Neural cell (in vitro differentiated cells): ENCODE measurements around the gene AIP. TPM values are rescaled to one million over a fixed set of nuclear protein-coding genes. Genes with fewer than 3 reads are reported as not detected.

ENCODE experiments used
- H2AFZ ChIP-seq: fragments of 200-600, 300-800 bp; sonication (generic), shearing (Covaris generic); 2 replicates; pipeline ENCODE4 v1.6.0; 2014; ENCODE audit warnings: low read depth, mild to moderate bottlenecking, antibody characterized with exemption, low read length, moderate library complexity
- H3F3A ChIP-seq: fragments of 200-600 bp; shearing (Covaris generic); 2 replicates; pipeline ENCODE4 v1.6.1; 2016; ENCODE audit warnings: mild to moderate bottlenecking, moderate library complexity, mixed read lengths, antibody characterized with exemption, low read length; ENCODE audit not compliant: insufficient read depth, poor library complexity, severe bottlenecking
- H3K27ac ChIP-seq: fragments of 200-600, 300-800 bp; sonication (generic), shearing (Covaris generic); 2 replicates; pipeline ENCODE4 v1.5.1; 2014; ENCODE audit warnings: mild to moderate bottlenecking, low read length, moderate library complexity
- H3K27me3 ChIP-seq: fragments of 300-800, 200-600 bp; sonication (generic), shearing (Covaris generic); 2 replicates; pipeline ENCODE4 v1.6.0; 2014; ENCODE audit warnings: mild to moderate bottlenecking, low read depth, low read length, moderate library complexity; ENCODE audit not compliant: insufficient read depth
- H3K36me3 ChIP-seq: fragments of 300-800, 200-600 bp; sonication (generic), shearing (Covaris generic); 2 replicates; pipeline ENCODE4 v1.5.1; 2014; ENCODE audit warnings: mild to moderate bottlenecking, antibody characterized with exemption, low read length, moderate library complexity; ENCODE audit not compliant: insufficient read depth
- H3K4me2 ChIP-seq: fragments of 300-800, 200-600 bp; sonication (generic), shearing (Covaris generic); 2 replicates; pipeline ENCODE4 v1.6.0; 2014; ENCODE audit warnings: mild to moderate bottlenecking, low read length
- H3K4me3 ChIP-seq: fragments of 300-800, 200-600 bp; sonication (generic), shearing (Covaris generic); 2 replicates; pipeline ENCODE4 v1.5.1; 2014; ENCODE audit warnings: mild to moderate bottlenecking, low read length, moderate library complexity
- H3K79me2 ChIP-seq: fragments of 200-600 bp; shearing (Covaris generic); replicated peaks from 2 replicates; pipeline ENCODE4 v1.6.0; 2014; ENCODE audit warnings: mild to moderate bottlenecking, low read length, moderate library complexity; ENCODE audit not compliant: insufficient read depth
- H3K9ac ChIP-seq: fragments of 300-800, 200-600 bp; sonication (generic), shearing (Covaris generic); 2 replicates; pipeline ENCODE4 v1.6.1; 2016; ENCODE audit warnings: mild to moderate bottlenecking, low read length, mixed read lengths
- H3K9me2 ChIP-seq: fragments of 200-600 bp; shearing (Covaris generic); 2 replicates; pipeline ENCODE4 v1.6.1; 2016; ENCODE audit warnings: mild to moderate bottlenecking, low read length, mixed read lengths; ENCODE audit not compliant: insufficient read depth
- H3K9me3 ChIP-seq: fragments of 200-600, 300-800 bp; sonication (generic), shearing (Covaris generic); 2 replicates; pipeline ENCODE4 v1.6.1; 2016; ENCODE audit warnings: mild to moderate bottlenecking, mixed run types, low read length, moderate library complexity, mixed read lengths
- H4K20me1 ChIP-seq: fragments of 200-600 bp; shearing (Covaris generic); 2 replicates; pipeline ENCODE4 v1.6.1; 2016; ENCODE audit warnings: mild to moderate bottlenecking, mixed run types; ENCODE audit not compliant: insufficient read depth
- CTCF ChIP-seq: fragments of 450-650 bp; IDR thresholded peaks from 2 replicates; pipeline ENCODE4 v1.5.1; 2014; ENCODE audit warnings: antibody characterized with exemption, mild to moderate bottlenecking, moderate library complexity; ENCODE audit not compliant: poor library complexity, severe bottlenecking
- EP300 ChIP-seq: fragments of 450-650 bp; conservative IDR thresholded peaks from 2 replicates; pipeline ENCODE4 v1.6.1; 2014; ENCODE audit warnings: antibody characterized with exemption, mild to moderate bottlenecking, moderate library complexity; ENCODE audit not compliant: poor library complexity, severe bottlenecking
- EZH2 ChIP-seq: fragments of 200-600, 300-800 bp; shearing (Covaris generic), sonication (generic); IDR thresholded peaks from 2 replicates; pipeline ENCODE4 v1.6.1; 2014; ENCODE audit warnings: antibody characterized with exemption, low read length, borderline replicate concordance, mild to moderate bottlenecking; ENCODE audit not compliant: insufficient read depth, poor library complexity, severe bottlenecking
- MXI1 ChIP-seq: fragments of 450-650 bp; conservative IDR thresholded peaks from 2 replicates; pipeline ENCODE4 v1.6.1; 2014; ENCODE audit warnings: antibody characterized with exemption, mild to moderate bottlenecking; ENCODE audit not compliant: poor library complexity, severe bottlenecking
- POLR2AphosphoS5 ChIP-seq: IDR thresholded peaks from 2 replicates; pipeline ENCODE4 v1.6.1; 2012
- RAD21 ChIP-seq: fragments of 450-650 bp; conservative IDR thresholded peaks from 2 replicates; pipeline ENCODE4 v1.6.1; 2014; ENCODE audit warnings: antibody characterized with exemption, mild to moderate bottlenecking, moderate library complexity
- SMC3 ChIP-seq: fragments of 450-650 bp; conservative IDR thresholded peaks from 2 replicates; pipeline ENCODE4 v1.6.1; 2014; ENCODE audit warnings: antibody characterized with exemption, mild to moderate bottlenecking, moderate library complexity; ENCODE audit not compliant: poor library complexity
- TAF1 ChIP-seq: IDR thresholded peaks from 2 replicates; pipeline ENCODE4 v1.6.1; 2012; ENCODE audit warnings: low read depth
- polyA plus RNA-seq: library from polyadenylated mRNA; depleted of rRNA; stranded (reverse); fragments of >200 nt; gene quantifications from 2 replicates; pipeline ENCODE4 v1.2.3, GENCODE V29; 2014
- TF ChIP-seq, protein P1 (sequence below): IDR thresholded peaks from 2 replicates; pipeline ENCODE4 v1.6.1; 2012; ENCODE audit warnings: borderline replicate concordance

AIP gene
- polyA plus RNA-seq, 1 donor from 2014 or later: 83.9 TPM

DNA sequence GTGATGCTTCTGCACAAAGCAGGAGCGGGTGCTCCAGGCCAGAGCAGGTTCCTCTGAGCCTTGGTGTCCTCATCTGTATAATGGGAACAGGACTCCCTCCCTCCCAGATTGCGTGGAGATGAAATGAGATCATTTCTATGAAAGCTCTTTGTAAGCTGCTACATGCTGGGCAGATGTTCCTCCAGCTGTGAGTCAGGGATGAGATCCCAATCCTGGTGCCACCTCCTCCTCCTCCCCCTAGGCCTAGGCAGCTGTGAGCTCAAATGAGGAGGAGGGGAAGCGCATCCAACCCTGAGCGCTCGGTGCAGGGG lies 47.4 kb downstream of the AIP start:
- Histone ChIP-seq H2AFZ (no peak overlapping the region), H3K9me2 (no peaks in the 10 kb centered on the region), H3K27me3 (no peaks in the 10 kb centered on the region), H3K79me2 (no peaks in the 10 kb centered on the region), H3F3A (no peaks in the 10 kb centered on the region), H3K4me3 (no peak overlapping the region), H4K20me1 (no peaks in the 10 kb centered on the region), H3K9ac (no peak overlapping the region), H3K27ac (no peak overlapping the region), H3K9me3 (no peaks in the 10 kb centered on the region), H3K36me3 (no peaks in the 10 kb centered on the region), H3K4me2 (no peak overlapping the region)
- TF ChIP-seq, protein P1, sequence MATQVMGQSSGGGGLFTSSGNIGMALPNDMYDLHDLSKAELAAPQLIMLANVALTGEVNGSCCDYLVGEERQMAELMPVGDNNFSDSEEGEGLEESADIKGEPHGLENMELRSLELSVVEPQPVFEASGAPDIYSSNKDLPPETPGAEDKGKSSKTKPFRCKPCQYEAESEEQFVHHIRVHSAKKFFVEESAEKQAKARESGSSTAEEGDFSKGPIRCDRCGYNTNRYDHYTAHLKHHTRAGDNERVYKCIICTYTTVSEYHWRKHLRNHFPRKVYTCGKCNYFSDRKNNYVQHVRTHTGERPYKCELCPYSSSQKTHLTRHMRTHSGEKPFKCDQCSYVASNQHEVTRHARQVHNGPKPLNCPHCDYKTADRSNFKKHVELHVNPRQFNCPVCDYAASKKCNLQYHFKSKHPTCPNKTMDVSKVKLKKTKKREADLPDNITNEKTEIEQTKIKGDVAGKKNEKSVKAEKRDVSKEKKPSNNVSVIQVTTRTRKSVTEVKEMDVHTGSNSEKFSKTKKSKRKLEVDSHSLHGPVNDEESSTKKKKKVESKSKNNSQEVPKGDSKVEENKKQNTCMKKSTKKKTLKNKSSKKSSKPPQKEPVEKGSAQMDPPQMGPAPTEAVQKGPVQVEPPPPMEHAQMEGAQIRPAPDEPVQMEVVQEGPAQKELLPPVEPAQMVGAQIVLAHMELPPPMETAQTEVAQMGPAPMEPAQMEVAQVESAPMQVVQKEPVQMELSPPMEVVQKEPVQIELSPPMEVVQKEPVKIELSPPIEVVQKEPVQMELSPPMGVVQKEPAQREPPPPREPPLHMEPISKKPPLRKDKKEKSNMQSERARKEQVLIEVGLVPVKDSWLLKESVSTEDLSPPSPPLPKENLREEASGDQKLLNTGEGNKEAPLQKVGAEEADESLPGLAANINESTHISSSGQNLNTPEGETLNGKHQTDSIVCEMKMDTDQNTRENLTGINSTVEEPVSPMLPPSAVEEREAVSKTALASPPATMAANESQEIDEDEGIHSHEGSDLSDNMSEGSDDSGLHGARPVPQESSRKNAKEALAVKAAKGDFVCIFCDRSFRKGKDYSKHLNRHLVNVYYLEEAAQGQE: no peak
- TF ChIP-seq SMC3 (no peak), TAF1 (no peak), EP300 (no peak), RAD21 (no peak)

GRCh38 chr11:67532889-67533288 lies 50.1 kb downstream of the AIP start:
- no peak overlapping the region for H3K9ac ChIP-seq
- H3K79me2 ChIP-seq: no peaks in the 10 kb centered on the region
- H4K20me1 ChIP-seq: no peaks in the 10 kb centered on the region
- TF ChIP-seq CTCF (no peak), EP300 (no peak), RAD21 (no peak), EZH2 (no peak), MXI1 (no peak), TAF1 (no peak), POLR2AphosphoS5 (no peak), SMC3 (no peak)
- TF ChIP-seq, protein P1: no peak
- no peaks in the 10 kb centered on the region for H3K9me3 ChIP-seq
- no peak overlapping the region for H3K4me2 ChIP-seq
- no peak overlapping the region for H3K27ac ChIP-seq
- no peaks in the 10 kb centered on the region for H3K27me3 ChIP-seq
- H2AFZ ChIP-seq: no peak overlapping the region
- H3K4me3 ChIP-seq: no peak overlapping the region
- H3K9me2 ChIP-seq: no peaks in the 10 kb centered on the region
- H3F3A ChIP-seq: no peaks in the 10 kb centered on the region
- no peaks in the 10 kb centered on the region for H3K36me3 ChIP-seq
